Smooth muscle cell (in vitro differentiated cells): ENCODE data around the gene PSAP. TPM values are rescaled to one million over a fixed set of nuclear protein-coding genes. Genes with fewer than 3 reads are reported as not detected.

Source experiments
- DNase-seq: peaks from one replicate; lab custom pipeline; 2025; ENCODE audit not compliant: unreplicated experiment; lab: John Stamatoyannopoulos, UW
- H2AFZ ChIP-seq: fragments of 200-600 bp; sonication (generic); 2 replicates; pipeline ENCODE4 v1.6.0; 2016; ENCODE audit warnings: antibody characterized with exemption, low read depth, mild to moderate bottlenecking
- H3F3A ChIP-seq: fragments of 200-600 bp; sonication (generic); 2 replicates; pipeline ENCODE4 v1.6.0; 2017; ENCODE audit warnings: antibody characterized with exemption, low read depth
- H3K27ac ChIP-seq: fragments of 200-600 bp; sonication (generic); 2 replicates; pipeline ENCODE4 v1.5.1; 2016; ENCODE audit warnings: low read depth, mild to moderate bottlenecking
- H3K27me3 ChIP-seq: fragments of 200-600 bp; sonication (generic); 2 replicates; pipeline ENCODE4 v1.6.1; 2016; ENCODE audit warnings: low read depth, mild to moderate bottlenecking
- H3K36me3 ChIP-seq: fragments of 200-600 bp; sonication (generic); 2 replicates; pipeline ENCODE4 v1.5.1; 2016; ENCODE audit warnings: low read depth
- H3K4me1 ChIP-seq: fragments of 200-600 bp; sonication (generic); 2 replicates; pipeline ENCODE4 v1.5.1; 2016; ENCODE audit warnings: low read depth
- H3K4me2 ChIP-seq: fragments of 200-600 bp; sonication (generic); 2 replicates; pipeline ENCODE4 v1.6.0; 2016; ENCODE audit warnings: mild to moderate bottlenecking
- H3K4me3 ChIP-seq: fragments of 200-600 bp; sonication (generic); 2 replicates; pipeline ENCODE4 v1.5.1; 2016; ENCODE audit warnings: mild to moderate bottlenecking
- H3K79me2 ChIP-seq: fragments of 200-600 bp; sonication (generic); 2 replicates; pipeline ENCODE4 v1.6.0; 2016; ENCODE audit warnings: low read depth, mild to moderate bottlenecking
- H3K9ac ChIP-seq: fragments of 200-600 bp; sonication (generic); 2 replicates; pipeline ENCODE4 v1.6.0; 2016; ENCODE audit warnings: low read depth
- H3K9me3 ChIP-seq: fragments of 200-600 bp; sonication (generic); replicated peaks from 2 replicates; pipeline ENCODE4 v1.5.1; 2016; ENCODE audit warnings: low read depth
- H4K20me1 ChIP-seq: fragments of 200-600 bp; sonication (generic); 2 replicates; pipeline ENCODE4 v1.6.0; 2016; ENCODE audit warnings: low read depth
- CTCF ChIP-seq: fragments of 200-600 bp; sonication (generic); IDR thresholded peaks from 2 replicates; pipeline ENCODE4 v1.5.1; 2017; ENCODE audit warnings: borderline replicate concordance, mild to moderate bottlenecking, antibody characterized with exemption; ENCODE audit not compliant: insufficient read depth, poor library complexity, severe bottlenecking
- WGBS: methylation state at CpG from one replicate; pipeline ENCODE4 v1.1.7; 2016; ENCODE audit warnings: low lambda C conversion rate; 5-methylcytosine and 5-hydroxymethylcytosine counted together
- polyA plus RNA-seq: library from polyadenylated mRNA; unstranded; fragments of >200 nt; fragmentation: Nextera tagmentation; extraction: Ambion mirVana; gene quantifications from 2 replicates; pipeline ENCODE4 v1.2.1, GENCODE V29; 2016
- total RNA-seq: library from RNA; depleted of rRNA; stranded (reverse); fragments of >200 nt; gene quantifications from 2 replicates; pipeline ENCODE4 v1.2.3, GENCODE V29; 2014

The PSAP gene
- total and polyA plus RNA-seq, 2 experiments from 2014 or later = 282 to 500 TPM

GRCh38 chr10:71845410-71846405 is 5.3 kb downstream of the PSAP start:
- WGBS = 94% methylated on average over 11 of the region's 11 CpGs
- DNase-seq = no peak
- H2AFZ ChIP-seq = no peak overlapping the region
- no peak overlapping the region for H3K9ac ChIP-seq
- H3K4me1 ChIP-seq = peaks cover 31% of the 10 kb centered on the region
- no peak for TF ChIP-seq CTCF
- peaks cover 100% of the 10 kb centered on the region for H3K79me2 ChIP-seq
- peaks cover 95% of the 10 kb centered on the region for H4K20me1 ChIP-seq
- no peaks in the 10 kb centered on the region for H3K36me3 ChIP-seq
- no peaks in the 10 kb centered on the region for H3K9me3 ChIP-seq
- peaks cover 6% of the 10 kb centered on the region for H3F3A ChIP-seq
- no peak overlapping the region for H3K4me3 ChIP-seq
- no peak overlapping the region for H3K27ac ChIP-seq
- H3K27me3 ChIP-seq = no peaks in the 10 kb centered on the region
- no peak overlapping the region for H3K4me2 ChIP-seq

GRCh38 chr10:71844695-71845094 is 6.4 kb downstream of the PSAP start:
- TF ChIP-seq CTCF = no peak

GRCh38 chr10:71844084-71844483 is 7.0 kb downstream of the PSAP start:
- H3K4me2 ChIP-seq = no peak overlapping the region
- H3K79me2 ChIP-seq = peaks cover 91% of the 10 kb centered on the region
- no peaks in the 10 kb centered on the region for H3K36me3 ChIP-seq
- WGBS = 90% methylated on average over 2 of the region's 2 CpGs
- H3K4me1 ChIP-seq = peaks cover 32% of the 10 kb centered on the region
- H3F3A ChIP-seq = peaks cover 16% of the 10 kb centered on the region
- H3K27me3 ChIP-seq = no peaks in the 10 kb centered on the region
- no peak overlapping the region for H2AFZ ChIP-seq
- no peak overlapping the region for H3K27ac ChIP-seq
- DNase-seq = no peak
- no peak overlapping the region for H3K9ac ChIP-seq
- H3K4me3 ChIP-seq = no peak overlapping the region
- no peaks in the 10 kb centered on the region for H3K9me3 ChIP-seq
- H4K20me1 ChIP-seq = peaks cover 100% of the 10 kb centered on the region
- TF ChIP-seq CTCF = no peak

More at GRCh38 chr10:71844695-71845094, 6.4 kb downstream of the PSAP start:
- H4K20me1 ChIP-seq = peaks cover 100% of the 10 kb centered on the region
- H3K79me2 ChIP-seq = peaks cover 94% of the 10 kb centered on the region
- H3K9ac ChIP-seq = no peak overlapping the region
- no peak overlapping the region for H2AFZ ChIP-seq
- H3K27me3 ChIP-seq = no peaks in the 10 kb centered on the region
- H3K4me2 ChIP-seq = no peak overlapping the region
- no peaks in the 10 kb centered on the region for H3K36me3 ChIP-seq
- peaks cover 13% of the 10 kb centered on the region for H3F3A ChIP-seq
- 99% methylated on average over 2 of the region's 2 CpGs for WGBS
- peaks cover 32% of the 10 kb centered on the region for H3K4me1 ChIP-seq
- H3K9me3 ChIP-seq = no peaks in the 10 kb centered on the region
- no peak overlapping the region for H3K4me3 ChIP-seq
- DNase-seq = no peak
- H3K27ac ChIP-seq = no peak overlapping the region
